Testis (tissue), 2 donors: Measurements from ENCODE around the gene PTPRE.

Experiments
- CTCF ChIP-seq, 3 experiments: fragments of 450-650 bp in 2 of 3; fragments of 200-600 bp in 1 of 3; sonication (generic) in 1 of 3; IDR thresholded peaks; one replicate each; pipeline ENCODE4 v1.5.1; 2016 to 2019; ENCODE audit warnings: antibody characterized with exemption in 3 of 3, mild to moderate bottlenecking in 2 of 3, moderate library complexity in 1 of 3
- POLR2A ChIP-seq: fragments of 450-650 bp; IDR thresholded peaks from one replicate; pipeline ENCODE4 v1.6.1; 2017; ENCODE audit warnings: antibody characterized with exemption, mild to moderate bottlenecking, moderate library complexity

GRCh38 chr10:128049226-128050120, 142.6 kb downstream of the PTPRE start:
- TF ChIP-seq POLR2A = no peak
- no peak for TF ChIP-seq CTCF (IDR thresholded peaks at IDR 0.05)
